ENCODE data around the gene GUCY2D. TPM values are rescaled to one million over a fixed set of nuclear protein-coding genes. Genes with fewer than 3 reads are reported as not detected.

Gene GUCY2D
- polyA plus RNA-seq, 1 donor from 2014 or later = 0.07 TPM

GRCh38 chr17:8005967-8006730 is 3.7 kb downstream of the GUCY2D start:
- Histone ChIP-seq H2AFZ (ENCODE audit: low read depth, low read length) (no peak overlapping the region), H3K27ac (ENCODE audit: low read length) (no peak overlapping the region), H3K4me2 (ENCODE audit: low read length) (no peak overlapping the region), H3F3A (ENCODE audit: insufficient read depth, low read length, poor library complexity, severe bottlenecking) (no peaks in the 10 kb centered on the region), H3K79me2 (replicated peaks; ENCODE audit: insufficient read depth, low read length) (no peaks in the 10 kb centered on the region), H3K9ac (ENCODE audit: low read length) (no peak overlapping the region), H3K36me3 (ENCODE audit: insufficient read depth, low read length) (no peaks in the 10 kb centered on the region), H3K4me3 (ENCODE audit: low read length) (no peak overlapping the region), H4K20me1 (ENCODE audit: insufficient read depth) (no peaks in the 10 kb centered on the region), H3K9me2 (ENCODE audit: insufficient read depth, low read length) (no peaks in the 10 kb centered on the region), H3K9me3 (ENCODE audit: low read length) (peaks cover 4% of the 10 kb centered on the region), H3K27me3 (ENCODE audit: insufficient read depth, low read depth, low read length) (peaks cover 47% of the 10 kb centered on the region)
- TF ChIP-seq RAD21 (conservative IDR thresholded peaks at IDR 0.05) = no peak
- TF ChIP-seq REST (IDR thresholded peaks at IDR 0.05; ENCODE audit: borderline replicate concordance) = no peak

- Histone ChIP-seq H2AFZ (ENCODE audit: low read depth, low read length) (no peak overlapping the region), H3K9me3 (ENCODE audit: low read length) (peaks cover 2% of the 10 kb centered on the region), H3K36me3 (ENCODE audit: insufficient read depth, low read length) (no peaks in the 10 kb centered on the region), H3K9me2 (ENCODE audit: insufficient read depth, low read length) (no peaks in the 10 kb centered on the region), H3K79me2 (replicated peaks; ENCODE audit: insufficient read depth, low read length) (no peaks in the 10 kb centered on the region), H3K4me2 (ENCODE audit: low read length) (no peak overlapping the region), H3F3A (ENCODE audit: insufficient read depth, low read length, poor library complexity, severe bottlenecking) (no peaks in the 10 kb centered on the region), H3K4me3 (ENCODE audit: low read length) (no peak overlapping the region), H3K9ac (ENCODE audit: low read length) (no peak overlapping the region), H3K27ac (ENCODE audit: low read length) (no peak overlapping the region), H4K20me1 (ENCODE audit: insufficient read depth) (no peaks in the 10 kb centered on the region), H3K27me3 (ENCODE audit: insufficient read depth, low read depth, low read length) (peaks cover 39% of the 10 kb centered on the region)
- TF ChIP-seq EP300 (conservative IDR thresholded peaks at IDR 0.05; ENCODE audit: poor library complexity, severe bottlenecking) (no peak), EZH2 (IDR thresholded peaks at IDR 0.05; ENCODE audit: borderline replicate concordance, insufficient read depth, low read length, poor library complexity, severe bottlenecking) (no peak), REST (IDR thresholded peaks at IDR 0.05; ENCODE audit: borderline replicate concordance) (no peak), RAD21 (conservative IDR thresholded peaks at IDR 0.05) (no peak), CTCF (IDR thresholded peaks at IDR 0.05; ENCODE audit: poor library complexity, severe bottlenecking) (no peak), MXI1 (conservative IDR thresholded peaks at IDR 0.05; ENCODE audit: poor library complexity, severe bottlenecking) (no peak), SMC3 (conservative IDR thresholded peaks at IDR 0.05; ENCODE audit: poor library complexity) (no peak), TAF1 (IDR thresholded peaks at IDR 0.05; ENCODE audit: low read depth) (no peak), POLR2AphosphoS5 (IDR thresholded peaks at IDR 0.05) (no peak)
These were observed 4.6 kb downstream of the GUCY2D start for GRCh38 chr17:8006836-8007680.

Data from neural cell (in vitro differentiated cells).